ENCODE data around the gene INKA1. TPM values are rescaled to one million over a fixed set of nuclear protein-coding genes. Genes with fewer than 3 reads are reported as not detected.

The INKA1 gene
- total and polyA plus RNA-seq, 2 of the 8 experiments (the other 6 are each of a cell fraction or from before 2014, with no cell fraction given) = 1.3 to 4.7 TPM

DNA sequence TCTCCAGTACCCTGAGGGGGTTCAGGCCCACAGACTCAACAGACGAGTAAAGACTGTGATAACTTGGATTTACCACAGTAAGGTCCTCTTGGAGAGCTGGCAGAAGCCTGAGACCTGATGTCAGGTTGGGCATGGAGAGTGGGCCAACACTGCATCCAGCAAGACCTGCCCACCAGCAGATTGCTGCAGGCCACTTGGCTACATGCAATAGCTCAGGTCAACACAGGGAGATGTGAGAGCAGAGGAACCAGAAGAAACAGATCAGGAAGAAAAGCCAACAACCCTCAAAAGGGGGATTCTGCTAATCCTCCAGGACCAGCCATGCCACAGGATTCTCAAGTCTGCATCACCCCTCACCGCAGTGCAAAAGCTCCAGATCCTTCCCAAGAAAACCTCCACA lies 15.0 kb upstream of the INKA1 start:
- H3K36me3 ChIP-seq (ENCODE audit: control insufficient read depth in 2 of 4, insufficient read depth in 4 of 4, low read length in 3 of 4) = peaks cover 0 to 3% (median 1%) of the 10 kb centered on the region in 4 experiments; a peak in 4 of 8 replicates
- H3K56ac ChIP-seq (replicated peaks; ENCODE audit: insufficient read length, low read depth, low read length) = no peak overlapping the region
- peaks cover 8% of the 10 kb centered on the region; the same call in 1 of the 2 replicates for H3K23me2 ChIP-seq (ENCODE audit: low read depth, low read length)
- H3K23ac ChIP-seq (ENCODE audit: insufficient read length) = no peak overlapping the region
- H4K20me1 ChIP-seq (replicated peaks in 1 of 2; ENCODE audit: control insufficient read depth in 1 of 2, insufficient read depth in 2 of 2, low read length in 2 of 2) = peaks cover 0 to 2% of the 10 kb centered on the region in 2 experiments
- H2AK5ac ChIP-seq (ENCODE audit: low read depth, low read length) = peak overlapping the region; percentile 32; the same call in 1 of the 2 replicates
- H3K18ac ChIP-seq (ENCODE audit: extremely low read depth, low read length) = no peak overlapping the region
- no peak overlapping the region for H4K5ac ChIP-seq (ENCODE audit: insufficient read length, low read depth, low read length)
- peaks cover 0 to 25% of the 10 kb centered on the region in 2 experiments; a peak in 2 of 4 replicates for H3K79me2 ChIP-seq (ENCODE audit: control insufficient read depth in 1 of 2, insufficient read depth in 2 of 2, low read length in 2 of 2)
- H3K14ac ChIP-seq (ENCODE audit: insufficient read length) = no peak overlapping the region
- H2BK15ac ChIP-seq (ENCODE audit: low read length) = peak overlapping the region; percentile 75; the same call in 1 of the 2 replicates
- no peak overlapping the region for H2BK5ac ChIP-seq (ENCODE audit: low read depth, low read length)
- H3K27ac ChIP-seq (ENCODE audit: low read depth, low read length) = no peak overlapping the region
- no peak overlapping the region for H3K9ac ChIP-seq (replicated peaks in 1 of 4; ENCODE audit: extremely low read depth in 1 of 4, low read depth in 3 of 4, low read length in 3 of 4)
- H3K9me3 ChIP-seq (ENCODE audit: insufficient read depth in 2 of 2, low read depth in 1 of 2, low read length in 1 of 2) = no peaks in the 10 kb centered on the region
- H2BK12ac ChIP-seq (ENCODE audit: low read depth, low read length) = no peak overlapping the region; the same call in 1 of the 2 replicates
- no peak overlapping the region for H2AFZ ChIP-seq (ENCODE audit: low read length)
- no peak for DNase-seq (ENCODE audit: low read depth in 1 of 2, low spot score in 2 of 2)
- FAIRE-seq = no peak
- 0 out of 2 replicates have a peak, but pooled peaks cover 5% of the 10 kb centered on the region for H3K79me1 ChIP-seq (ENCODE audit: low read depth, low read length)
- H3K4me2 ChIP-seq (ENCODE audit: insufficient read depth in 1 of 2, low read depth in 2 of 2, low read length in 2 of 2) = no peak overlapping the region
- ChIA-PET CTCF (ENCODE audit: partially characterized antibody) (interaction anchor here (0.7 to 3.6 kb wide), 5 partner anchors 10 to 130 kb away, joined by 3 to 20 read pairs (median 5); partner anchors contain the start of gene INKA1), POLR2A (ENCODE audit: partially characterized antibody) (interaction anchor here (0.7 to 3.3 kb wide), 4 partner anchors 15 to 181 kb away, joined by 3 to 18 read pairs (median 3); partner anchors contain the start of genes GMPPB, INKA1 and MON1A)
- H2BK120ac ChIP-seq (replicated peaks; ENCODE audit: low read depth, low read length) = no peak overlapping the region
- H3K27me3 ChIP-seq (replicated peaks in 1 of 4; ENCODE audit: control insufficient read depth in 3 of 4, extremely low read depth in 1 of 4, insufficient read depth in 3 of 4, low read length in 3 of 4) = peaks cover 0 to 2% (median 0%) of the 10 kb centered on the region in 4 experiments; a peak in 2 of 7 replicates
- no peak overlapping the region for H3K4me3 ChIP-seq (ENCODE audit: extremely low read depth in 1 of 4, insufficient read depth in 2 of 4, low read depth in 3 of 4, low read length in 4 of 4)
- no peak overlapping the region for H4K91ac ChIP-seq (replicated peaks; ENCODE audit: insufficient read length, low read length)
- 96% methylated on average over 2 of the region's 2 CpGs; no CpG with 5 or more reads in 1 of the 2 experiments for WGBS, 2 experiments (ENCODE audit: extremely low coverage in 1 of 2, insufficient coverage in 1 of 2, insufficient read length in 1 of 2, insufficient replicate concordance in 2 of 2, low coverage in 1 of 2, low lambda C conversion rate in 2 of 2, missing lambda C conversion rate in 1 of 2)
- peaks cover 0 to 5% (median 2%) of the 10 kb centered on the region in 4 experiments; a peak in 2 of 7 replicates for H3K4me1 ChIP-seq (replicated peaks in 1 of 4; ENCODE audit: control insufficient read depth in 3 of 4, insufficient read depth in 4 of 4, low read length in 3 of 4)
- H2BK20ac ChIP-seq (ENCODE audit: low read length) = 0 out of 2 replicates have a peak overlapping the region, but pooled peaks have one; percentile 43
- no peak overlapping the region for H3K4ac ChIP-seq (replicated peaks; ENCODE audit: insufficient read length, low read depth, low read length)
- no peak overlapping the region for H4K8ac ChIP-seq (ENCODE audit: extremely low read depth, insufficient read depth, low read length)
- TF ChIP-seq, protein P1, sequence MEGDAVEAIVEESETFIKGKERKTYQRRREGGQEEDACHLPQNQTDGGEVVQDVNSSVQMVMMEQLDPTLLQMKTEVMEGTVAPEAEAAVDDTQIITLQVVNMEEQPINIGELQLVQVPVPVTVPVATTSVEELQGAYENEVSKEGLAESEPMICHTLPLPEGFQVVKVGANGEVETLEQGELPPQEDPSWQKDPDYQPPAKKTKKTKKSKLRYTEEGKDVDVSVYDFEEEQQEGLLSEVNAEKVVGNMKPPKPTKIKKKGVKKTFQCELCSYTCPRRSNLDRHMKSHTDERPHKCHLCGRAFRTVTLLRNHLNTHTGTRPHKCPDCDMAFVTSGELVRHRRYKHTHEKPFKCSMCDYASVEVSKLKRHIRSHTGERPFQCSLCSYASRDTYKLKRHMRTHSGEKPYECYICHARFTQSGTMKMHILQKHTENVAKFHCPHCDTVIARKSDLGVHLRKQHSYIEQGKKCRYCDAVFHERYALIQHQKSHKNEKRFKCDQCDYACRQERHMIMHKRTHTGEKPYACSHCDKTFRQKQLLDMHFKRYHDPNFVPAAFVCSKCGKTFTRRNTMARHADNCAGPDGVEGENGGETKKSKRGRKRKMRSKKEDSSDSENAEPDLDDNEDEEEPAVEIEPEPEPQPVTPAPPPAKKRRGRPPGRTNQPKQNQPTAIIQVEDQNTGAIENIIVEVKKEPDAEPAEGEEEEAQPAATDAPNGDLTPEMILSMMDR (IDR thresholded peaks at IDR 0.05; ENCODE audit: control extremely low read depth in 1 of 3, insufficient read depth in 1 of 3, low read depth in 1 of 3, low read length in 3 of 3) = no peak
- no peak for TF ChIP-seq GTF2F1 (IDR thresholded peaks at IDR 0.05; ENCODE audit: borderline replicate concordance, low read depth, low read length)
- TF ChIP-seq, protein P2, sequence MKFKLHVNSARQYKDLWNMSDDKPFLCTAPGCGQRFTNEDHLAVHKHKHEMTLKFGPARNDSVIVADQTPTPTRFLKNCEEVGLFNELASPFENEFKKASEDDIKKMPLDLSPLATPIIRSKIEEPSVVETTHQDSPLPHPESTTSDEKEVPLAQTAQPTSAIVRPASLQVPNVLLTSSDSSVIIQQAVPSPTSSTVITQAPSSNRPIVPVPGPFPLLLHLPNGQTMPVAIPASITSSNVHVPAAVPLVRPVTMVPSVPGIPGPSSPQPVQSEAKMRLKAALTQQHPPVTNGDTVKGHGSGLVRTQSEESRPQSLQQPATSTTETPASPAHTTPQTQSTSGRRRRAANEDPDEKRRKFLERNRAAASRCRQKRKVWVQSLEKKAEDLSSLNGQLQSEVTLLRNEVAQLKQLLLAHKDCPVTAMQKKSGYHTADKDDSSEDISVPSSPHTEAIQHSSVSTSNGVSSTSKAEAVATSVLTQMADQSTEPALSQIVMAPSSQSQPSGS (IDR thresholded peaks at IDR 0.05; ENCODE audit: low read length) = no peak
- TF ChIP-seq CEBPB (IDR thresholded peaks at IDR 0.05; ENCODE audit: low read depth, low read length) = no peak
- no peak for TF ChIP-seq SIN3A (conservative IDR thresholded peaks at IDR 0.05 in 1 of 2, IDR thresholded peaks at IDR 0.05 in 1 of 2; ENCODE audit: low read depth in 1 of 2, low read length in 2 of 2)
- no peak for TF ChIP-seq CBX8 (IDR thresholded peaks at IDR 0.05; ENCODE audit: borderline replicate concordance, low read depth, low read length)
- TF ChIP-seq JUND (IDR thresholded peaks at IDR 0.05; ENCODE audit: low read length) = no peak
- no peak for TF ChIP-seq FOSL1 (IDR thresholded peaks at IDR 0.05; ENCODE audit: insufficient read depth, low read depth, low read length)
